Measurements from ENCODE around the gene SPATA33.
A peak's percentile ranks its signal among the peaks of the same experiment; 100 is the strongest.

The SPATA33 gene

DNA sequence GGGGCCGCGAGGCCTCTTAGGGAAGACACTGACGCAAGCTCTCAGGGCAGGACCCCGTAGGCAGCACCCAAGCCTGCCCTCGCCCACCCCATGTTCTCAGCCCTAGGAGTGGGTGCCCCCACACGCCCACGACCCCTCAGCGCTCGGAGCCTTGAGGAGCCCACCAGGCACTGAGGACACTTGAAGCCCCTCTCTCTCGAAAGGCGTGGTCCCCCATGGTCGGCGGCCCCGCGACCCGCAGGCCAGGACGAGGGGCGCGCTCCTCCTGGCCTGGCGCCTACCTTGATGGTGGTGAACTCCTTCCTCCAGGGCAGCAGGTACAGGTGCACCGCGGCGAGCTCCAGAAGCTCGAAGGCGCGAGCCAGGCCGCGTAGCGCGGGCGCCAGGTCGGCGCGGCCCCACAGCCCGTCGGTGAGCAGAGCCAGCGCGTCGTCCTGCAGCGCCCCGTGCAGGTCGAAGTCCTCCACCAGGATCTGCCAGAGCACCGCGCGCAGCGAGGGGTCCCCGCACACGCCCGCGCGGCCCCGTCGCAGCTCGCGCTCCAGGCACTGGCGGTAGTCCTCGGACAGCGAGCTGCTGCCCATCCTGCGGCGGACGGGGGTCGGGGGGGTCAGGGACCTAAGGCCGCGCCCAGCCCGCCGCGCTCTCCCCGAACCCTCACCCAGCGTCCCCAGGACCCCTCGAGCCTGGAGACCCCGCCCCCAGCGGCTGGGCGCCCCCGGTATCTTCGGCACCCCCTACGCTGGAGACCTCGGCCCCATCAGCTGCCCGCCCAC, 43.2 kb downstream of the SPATA33 start:
- no peaks in the 10 kb centered on the region for H3K36me3 ChIP-seq (replicated peaks; ENCODE audit: low read depth, low read length)
- H3K4me3 ChIP-seq (ENCODE audit: low read length) = peak overlapping the region; percentile 82
- no peak overlapping the region; the same call in 1 of the 2 replicates for H2AFZ ChIP-seq (ENCODE audit: low read depth, low read length)
- TF ChIP-seq EZH2phosphoT487 (IDR thresholded peaks at IDR 0.05; ENCODE audit: low read depth) = no peak
- TF ChIP-seq, protein P1, sequence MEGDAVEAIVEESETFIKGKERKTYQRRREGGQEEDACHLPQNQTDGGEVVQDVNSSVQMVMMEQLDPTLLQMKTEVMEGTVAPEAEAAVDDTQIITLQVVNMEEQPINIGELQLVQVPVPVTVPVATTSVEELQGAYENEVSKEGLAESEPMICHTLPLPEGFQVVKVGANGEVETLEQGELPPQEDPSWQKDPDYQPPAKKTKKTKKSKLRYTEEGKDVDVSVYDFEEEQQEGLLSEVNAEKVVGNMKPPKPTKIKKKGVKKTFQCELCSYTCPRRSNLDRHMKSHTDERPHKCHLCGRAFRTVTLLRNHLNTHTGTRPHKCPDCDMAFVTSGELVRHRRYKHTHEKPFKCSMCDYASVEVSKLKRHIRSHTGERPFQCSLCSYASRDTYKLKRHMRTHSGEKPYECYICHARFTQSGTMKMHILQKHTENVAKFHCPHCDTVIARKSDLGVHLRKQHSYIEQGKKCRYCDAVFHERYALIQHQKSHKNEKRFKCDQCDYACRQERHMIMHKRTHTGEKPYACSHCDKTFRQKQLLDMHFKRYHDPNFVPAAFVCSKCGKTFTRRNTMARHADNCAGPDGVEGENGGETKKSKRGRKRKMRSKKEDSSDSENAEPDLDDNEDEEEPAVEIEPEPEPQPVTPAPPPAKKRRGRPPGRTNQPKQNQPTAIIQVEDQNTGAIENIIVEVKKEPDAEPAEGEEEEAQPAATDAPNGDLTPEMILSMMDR (IDR thresholded peaks at IDR 0.05; ENCODE audit: low read depth, low read length) = peak; percentile 21; the same call in 1 of the 2 replicates
- H3K27me3 ChIP-seq (ENCODE audit: low read depth, low read length) = no peaks in the 10 kb centered on the region
- peak overlapping the region; percentile 86 for H3K4me2 ChIP-seq (ENCODE audit: low read length)
- H3K9ac ChIP-seq (ENCODE audit: low read length) = peak overlapping the region; percentile 64
- peaks cover 6% of the 10 kb centered on the region; the same call in 1 of the 2 replicates for H4K20me1 ChIP-seq (ENCODE audit: insufficient read depth, low read length)
- peaks cover 14% of the 10 kb centered on the region for H3K4me1 ChIP-seq (ENCODE audit: low read length)
- no peaks in the 10 kb centered on the region for H3K79me2 ChIP-seq (ENCODE audit: low read length)
- peak overlapping the region; percentile 30 for H3K27ac ChIP-seq (ENCODE audit: low read length)
- no peaks in the 10 kb centered on the region for H3K9me3 ChIP-seq (ENCODE audit: insufficient read depth, low read length)

DNA sequence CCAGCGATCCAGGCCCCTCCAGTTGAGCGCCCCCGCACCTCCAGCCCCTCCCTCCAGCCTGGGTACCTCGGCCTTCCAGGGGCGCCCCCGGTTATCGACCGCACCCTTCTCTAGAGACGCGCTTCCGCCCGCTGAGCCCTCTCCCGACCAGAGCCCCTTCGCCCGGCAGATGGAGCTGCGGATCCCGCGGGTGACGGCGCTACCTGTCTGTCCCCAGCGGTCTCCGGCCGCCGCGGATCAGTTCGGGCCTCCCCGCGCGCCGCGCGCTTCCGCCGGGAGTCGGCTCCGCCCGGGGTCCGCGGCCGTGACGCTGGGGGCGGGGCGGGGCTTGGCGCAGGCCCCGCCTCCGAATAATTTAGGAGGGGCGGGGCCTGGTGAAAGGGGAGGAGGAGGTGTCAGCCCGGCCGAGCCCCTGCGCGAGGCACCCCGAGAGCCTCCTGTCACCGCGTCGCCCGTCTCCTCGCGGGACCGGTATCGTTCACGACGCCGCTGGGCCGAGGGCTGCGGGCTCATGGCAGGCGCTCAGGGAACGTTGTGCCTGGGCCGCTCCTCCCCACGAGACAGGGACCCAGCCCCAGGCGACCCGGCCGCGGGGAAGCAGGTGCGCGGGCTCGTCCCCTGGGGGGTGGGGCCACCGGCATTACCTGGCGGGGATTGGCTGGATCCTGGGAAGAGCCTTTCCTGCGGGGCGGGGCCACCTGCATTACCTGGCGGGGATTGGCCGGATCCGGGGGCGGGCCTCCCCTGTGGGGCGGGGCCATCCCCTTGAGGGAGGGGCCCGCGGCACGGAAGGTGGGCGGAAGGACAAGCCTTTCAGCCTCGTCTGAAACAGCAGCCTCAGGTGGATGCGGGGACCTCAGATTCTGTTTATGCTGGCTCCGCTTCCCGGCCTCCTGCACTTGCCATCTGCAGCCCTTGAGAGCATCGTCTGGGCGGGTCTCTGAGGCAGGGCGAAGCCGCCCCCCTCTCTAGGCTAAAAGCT, 44.1 kb downstream of the SPATA33 start, which contains the start of gene SPATA2L:
TSS of gene SPATA2L (minus strand) at position 281 of the 982 bp plus-strand sequence. CDS start 473 bp downstream, outside the sequence.
- Histone ChIP-seq H4K20me1 (ENCODE audit: insufficient read depth, low read length) (peaks cover 4% of the 10 kb centered on the region; the same call in 1 of the 2 replicates), H3K4me3 (ENCODE audit: low read length) (peak within 1 kb of the TSS; percentile 82), H3K36me3 (replicated peaks; ENCODE audit: low read depth, low read length) (no peaks in the 10 kb centered on the region), H3K79me2 (ENCODE audit: low read length) (no peaks in the 10 kb centered on the region), H3K4me2 (ENCODE audit: low read length) (peak within 1 kb of the TSS; percentile 86), H2AFZ (ENCODE audit: low read depth, low read length) (peak within 1 kb of the TSS; percentile 69; the same call in 1 of the 2 replicates), H3K27me3 (ENCODE audit: low read depth, low read length) (no peaks in the 10 kb centered on the region), H3K9ac (ENCODE audit: low read length) (peak within 1 kb of the TSS; percentile 64), H3K4me1 (ENCODE audit: low read length) (peaks cover 18% of the 10 kb centered on the region), H3K9me3 (ENCODE audit: insufficient read depth, low read length) (no peaks in the 10 kb centered on the region), H3K27ac (ENCODE audit: low read length) (peak within 1 kb of the TSS; percentile 30)
- TF ChIP-seq, protein P1 (IDR thresholded peaks at IDR 0.05; ENCODE audit: low read depth, low read length) = no peak
- TF ChIP-seq EZH2phosphoT487 (IDR thresholded peaks at IDR 0.05; ENCODE audit: low read depth) = no peak

DNA sequence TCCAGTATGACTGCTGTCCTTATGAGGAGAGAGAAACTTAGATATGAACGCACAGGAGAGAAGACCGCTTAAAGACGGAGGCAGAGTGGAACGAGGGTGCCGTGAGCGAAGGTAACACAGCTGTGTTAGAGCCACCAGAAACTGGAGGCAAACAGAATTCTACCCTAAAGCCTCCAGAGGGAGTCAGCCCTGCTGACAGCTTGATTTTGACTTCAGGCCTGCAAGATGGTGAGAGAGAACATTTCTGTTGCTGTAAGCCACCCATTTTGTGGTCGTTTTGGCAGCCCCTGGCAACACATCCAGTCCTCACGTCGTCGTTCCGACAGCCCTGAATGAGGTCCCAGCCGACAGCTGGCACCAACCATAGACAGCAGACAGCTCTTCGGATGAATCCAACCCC, 46.6 kb downstream of the SPATA33 start:
- Histone ChIP-seq H2AFZ (ENCODE audit: low read depth, low read length) (no peak overlapping the region), H3K79me2 (ENCODE audit: low read length) (no peaks in the 10 kb centered on the region), H3K4me3 (ENCODE audit: low read length) (no peak overlapping the region), H3K9ac (ENCODE audit: low read length) (no peak overlapping the region), H3K27ac (ENCODE audit: low read length) (no peak overlapping the region), H3K36me3 (replicated peaks; ENCODE audit: low read depth, low read length) (no peaks in the 10 kb centered on the region), H3K9me3 (ENCODE audit: insufficient read depth, low read length) (no peaks in the 10 kb centered on the region), H3K4me2 (ENCODE audit: low read length) (no peak overlapping the region), H3K27me3 (ENCODE audit: low read depth, low read length) (no peaks in the 10 kb centered on the region), H3K4me1 (ENCODE audit: low read length) (peaks cover 18% of the 10 kb centered on the region), H4K20me1 (ENCODE audit: insufficient read depth, low read length) (peaks cover 4% of the 10 kb centered on the region; the same call in 1 of the 2 replicates)
- no peak for TF ChIP-seq EZH2phosphoT487 (IDR thresholded peaks at IDR 0.05; ENCODE audit: low read depth)
- TF ChIP-seq, protein P1 (IDR thresholded peaks at IDR 0.05; ENCODE audit: low read depth, low read length) = no peak

All from OCI-LY3 (cell line).